H1 (cell line): ENCODE results near the gene PRKCH. TPM values are rescaled to one million over a fixed set of nuclear protein-coding genes. Genes with fewer than 3 reads are reported as not detected.

ENCODE experiments used
- ASH2L ChIP-seq: fragments of 200-600, 300-600 bp; sonication (generic); IDR thresholded peaks from one replicate; pipeline ENCODE4 v1.7.1; 2017; ENCODE audit warnings: low read length
- JUND ChIP-seq: IDR thresholded peaks from 2 replicates; pipeline ENCODE4 v1.6.1; 2011; ENCODE audit warnings: mild to moderate bottlenecking, improper control_type of control experiment, low read length
- KDM4A ChIP-seq: IDR thresholded peaks from one replicate; pipeline ENCODE4 v1.7.1; 2012; ENCODE audit warnings: low read depth, mild to moderate bottlenecking, moderate library complexity, low read length, inconsistent platforms; ENCODE audit not compliant: severe bottlenecking
- RXRA ChIP-seq: IDR thresholded peaks from 2 replicates; pipeline ENCODE4 v1.6.1; 2011; ENCODE audit warnings: low read depth, mild to moderate bottlenecking, low read length, moderate library complexity; ENCODE audit not compliant: insufficient read depth
- SP2 ChIP-seq: IDR thresholded peaks from 2 replicates; pipeline ENCODE4 v1.6.1; 2012; ENCODE audit warnings: mild to moderate bottlenecking, low read length, inconsistent platforms
- polyA plus RNA-seq, 7 experiments: library from polyadenylated mRNA; depleted of rRNA in 3 of 7; stranded (reverse) in 5 of 7; unstranded in 2 of 7; fragments of >200 nt in 5 of 7; fragments of 200-250 nt in 2 of 7; gene quantifications; 1 replicate in 5 of 7; 2 replicates in 1 of 7; 4 replicates in 1 of 7; pipeline versions ENCODE4 v1.2.1 to v1.2.3, GENCODE V29; 2011 to 2013; ENCODE audit warnings: missing spikeins in 2 of 7, mixed read lengths in 2 of 7
- total RNA-seq: library from RNA; stranded (reverse); fragmentation: NEBNext Ultra II Directional; extraction: Animal tissue kit (Norgen Biotek cat#: 25700); gene quantifications from 2 replicates; pipeline ENCODE4 v1.2.1, GENCODE V29; 2021

Gene PRKCH
- total and polyA plus RNA-seq, 2 of the 8 experiments (the other 6 are each of a cell fraction or from before 2014, with no cell fraction given), result 6.4 to 7.0 TPM

DNA sequence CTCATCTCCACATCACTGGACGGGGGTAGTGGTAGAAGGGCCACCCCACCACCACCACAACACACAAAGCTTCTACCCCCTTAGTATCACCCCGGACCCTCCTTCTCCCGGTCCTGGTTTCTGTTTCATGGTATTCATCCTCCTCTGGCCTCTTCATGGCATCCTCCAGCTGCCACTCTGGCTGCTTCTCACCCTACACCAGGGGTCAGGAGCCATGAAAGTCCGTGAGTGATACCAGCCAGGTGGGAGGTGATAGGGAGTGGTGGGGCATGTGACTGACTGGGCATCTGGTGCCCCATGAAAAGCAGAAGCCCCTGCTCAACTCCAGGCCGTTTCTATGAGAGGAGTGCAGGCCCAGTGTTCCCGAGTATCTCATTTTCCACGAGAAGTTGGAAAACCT lies 222.6 kb downstream of the PRKCH start (continued):
- no peak for TF ChIP-seq ASH2L
- no peak for TF ChIP-seq JUND
- TF ChIP-seq KDM4A, result no peak
- TF ChIP-seq SP2, result no peak
- no peak for TF ChIP-seq RXRA
